ENCODE measurements around the gene NFIB.

GRCh38 chr9:14097215-14097614, 216.7 kb downstream of the NFIB start:
- TF ChIP-seq ZNF274 (IDR thresholded peaks at IDR 0.05; ENCODE audit: low read depth, low read length) (no peak), YY1 (IDR thresholded peaks at IDR 0.05; ENCODE audit: insufficient read depth, insufficient read length) (no peak)

All from NT2/D1 (cell line).